NCI-H510A treated with DMSO at 0.1 percent for 48 hours (cell line): ENCODE results near the gene CHRDL2.
"Not testable (repeated sequence)": the region's sequence is repeated elsewhere in the genome, so short reads cannot be mapped to it uniquely, and the experiment has no call there.

Source experiments
- DNase-seq: peaks from one replicate; lab custom pipeline; 2025; lab: John Stamatoyannopoulos, UW

The CHRDL2 gene

GRCh38 chr11:74731301-74732094 is at the start of gene CHRDL2:
Gene CHRDL2 (minus strand): TSS chr11:74731426. CDS start chr11:74730888, 538 bp downstream.
- no peak for DNase-seq

GRCh38 chr11:74780248-74781005 is 49.2 kb upstream of the CHRDL2 start:
- DNase-seq, result no peak

GRCh38 chr11:74778581-74778980 is 47.4 kb upstream of the CHRDL2 start:
- no peak for DNase-seq

GRCh38 chr11:74777877-74778276 is 46.7 kb upstream of the CHRDL2 start:
- DNase-seq, result no peak

DNA sequence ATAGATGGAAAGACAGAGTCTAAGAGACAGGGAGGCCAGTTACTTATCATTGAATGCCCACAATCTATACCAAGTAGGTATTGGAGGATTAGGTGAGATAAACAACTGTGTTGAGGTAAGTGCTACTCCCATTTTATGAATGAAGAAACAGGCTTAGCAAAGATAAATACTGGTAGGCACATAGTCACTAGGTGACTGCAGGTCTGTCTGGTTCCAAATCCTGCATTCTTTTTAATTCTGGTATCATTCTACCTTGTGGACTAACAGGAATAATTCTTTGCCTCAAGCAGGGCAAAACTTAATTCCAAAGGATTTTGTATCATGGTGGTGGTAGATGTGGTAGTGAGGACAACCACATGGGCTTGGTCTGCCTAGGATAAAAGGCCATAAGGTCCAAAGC is 45.8 kb upstream of the CHRDL2 start:
- no peak for DNase-seq

GRCh38 chr11:74776546-74776945 is 45.3 kb upstream of the CHRDL2 start:
- DNase-seq, result no peak

DNA sequence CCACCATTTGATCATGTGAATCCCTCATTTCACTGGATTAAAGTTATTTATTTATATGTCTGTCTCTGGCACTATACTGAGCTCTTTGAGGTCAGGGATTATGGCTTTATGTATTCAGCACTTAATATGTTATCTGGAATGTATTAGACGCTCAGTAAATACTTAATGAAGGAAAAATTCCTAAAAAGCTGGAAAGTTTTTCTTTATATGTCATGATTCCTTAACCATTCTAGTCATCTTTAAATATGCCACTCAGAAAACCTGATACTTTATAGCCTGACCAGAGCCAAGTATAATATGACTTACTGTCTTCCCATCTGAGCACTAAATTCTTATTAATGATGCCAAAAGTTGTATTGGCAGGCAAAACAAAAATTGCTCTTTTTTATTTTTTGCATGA is 44.5 kb upstream of the CHRDL2 start:
- no peak for DNase-seq

DNA sequence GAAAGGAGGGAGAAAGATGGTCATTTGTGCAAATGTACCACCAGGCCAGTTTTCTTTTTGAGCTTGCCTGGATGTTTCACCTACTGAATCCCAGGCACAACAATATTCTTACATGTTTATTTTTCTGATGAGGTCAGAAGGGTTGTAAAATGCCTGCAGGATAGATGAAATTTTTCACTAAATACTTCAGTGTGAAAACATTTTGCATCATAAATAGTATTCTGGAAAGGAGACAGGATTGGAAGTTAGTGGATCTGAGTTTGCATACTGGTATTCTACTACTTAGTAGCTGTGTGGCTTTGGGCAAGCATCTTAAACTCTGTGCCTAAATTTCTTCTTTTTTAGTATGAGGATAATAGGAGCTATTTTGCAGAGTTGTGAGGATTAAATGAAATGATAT is 42.2 kb upstream of the CHRDL2 start:
- DNase-seq, result no peak

GRCh38 chr11:74771139-74771538 is 39.9 kb upstream of the CHRDL2 start:
- DNase-seq, result no peak

GRCh38 chr11:74770456-74770855 is 39.2 kb upstream of the CHRDL2 start:
- DNase-seq, result no peak

DNA sequence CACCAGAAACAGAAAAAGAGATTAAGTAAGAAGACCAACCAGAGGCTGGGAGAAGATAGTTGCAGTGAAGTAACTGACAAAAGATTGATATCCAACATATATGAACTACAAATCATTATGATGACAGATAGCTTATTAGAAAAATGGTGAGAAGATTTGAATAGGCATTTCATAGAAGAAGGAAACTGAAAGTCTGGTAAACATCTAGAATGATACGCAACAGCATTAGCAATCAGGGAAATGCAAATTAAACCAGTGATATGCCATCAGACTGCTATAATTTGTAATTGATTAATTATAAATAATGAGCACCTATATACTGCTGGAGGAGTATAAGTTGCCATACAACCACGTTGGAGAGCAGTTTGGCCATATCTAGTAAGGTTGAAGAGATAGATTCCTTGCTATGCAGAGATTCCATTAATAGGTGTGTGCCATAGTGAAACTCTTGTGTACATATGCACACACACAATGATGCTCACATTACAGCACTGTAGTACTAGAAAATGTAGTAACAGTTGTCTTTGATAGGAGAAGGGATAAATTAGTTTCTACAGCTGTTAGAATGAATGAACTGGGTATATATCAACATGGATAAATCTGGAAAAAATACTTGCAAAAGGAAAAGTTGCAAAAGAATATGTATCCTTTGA is 38.0 kb upstream of the CHRDL2 start:
- DNase-seq, result no peak

- DNase-seq, result not testable (repeated sequence)
These were observed 37.0 kb upstream of the CHRDL2 start for GRCh38 chr11:74768172-74768651.

GRCh38 chr11:74766905-74767304 is 35.7 kb upstream of the CHRDL2 start:
- DNase-seq, result no peak

DNA sequence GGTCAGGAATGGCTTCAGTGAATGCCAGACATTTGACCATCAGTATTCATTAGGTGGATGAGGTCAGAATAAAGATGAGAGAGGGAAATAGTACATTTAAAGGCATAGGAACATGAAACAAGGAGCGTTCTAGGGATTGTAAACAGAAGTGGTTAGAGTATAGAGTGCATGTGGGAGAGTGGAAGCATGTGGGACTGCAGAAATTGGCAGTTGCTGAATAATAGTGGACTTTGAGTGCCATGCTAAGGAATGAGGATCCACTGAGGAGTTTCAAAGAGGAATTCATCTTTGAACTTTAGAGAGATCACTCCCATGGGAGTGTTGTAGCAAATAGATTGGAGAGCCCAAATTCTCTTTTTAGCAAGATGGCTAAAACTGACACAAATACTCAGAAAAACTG is 25.3 kb upstream of the CHRDL2 start:
- DNase-seq, result no peak

- DNase-seq, result no peak
These were observed 24.3 kb upstream of the CHRDL2 start for GRCh38 chr11:74755395-74755995.

GRCh38 chr11:74754507-74755252 is 23.5 kb upstream of the CHRDL2 start:
- no peak for DNase-seq

GRCh38 chr11:74751303-74751702 is 20.1 kb upstream of the CHRDL2 start:
- no peak for DNase-seq

GRCh38 chr11:74750598-74750997 is 19.4 kb upstream of the CHRDL2 start:
- not testable (repeated sequence) for DNase-seq

DNA sequence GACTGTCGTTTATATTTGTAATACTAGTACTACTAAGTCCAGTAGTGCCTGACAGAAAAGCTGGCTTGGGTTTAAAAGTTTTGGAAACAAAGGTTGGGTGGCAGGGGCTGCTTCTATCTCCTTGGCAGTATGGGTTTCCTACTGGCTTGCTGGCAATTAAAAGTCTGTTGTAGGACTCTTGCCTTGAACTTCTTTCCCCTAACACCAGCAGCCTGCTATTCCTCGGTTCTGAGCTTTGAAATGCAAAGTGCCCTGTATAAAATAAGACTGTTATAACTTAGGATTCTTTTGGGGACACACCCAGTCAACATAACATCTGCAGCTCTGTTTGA is 18.7 kb upstream of the CHRDL2 start:
- no peak for DNase-seq

GRCh38 chr11:74749127-74749964 is 18.1 kb upstream of the CHRDL2 start:
- peak; percentile 40 for DNase-seq
